HL-60 (cell line): ENCODE data around the gene MCUB.

Experiments
- SPI1 ChIP-seq: IDR thresholded peaks from 2 replicates; pipeline ENCODE4 v1.6.1; 2012; ENCODE audit warnings: low read depth, mild to moderate bottlenecking, borderline replicate concordance
- TF ChIP-seq, protein P1 (sequence below): IDR thresholded peaks from one replicate; pipeline ENCODE4 v1.5.1; 2011; ENCODE audit warnings: low read length, control low read depth, inconsistent platforms; ENCODE audit not compliant: insufficient read depth

DNA sequence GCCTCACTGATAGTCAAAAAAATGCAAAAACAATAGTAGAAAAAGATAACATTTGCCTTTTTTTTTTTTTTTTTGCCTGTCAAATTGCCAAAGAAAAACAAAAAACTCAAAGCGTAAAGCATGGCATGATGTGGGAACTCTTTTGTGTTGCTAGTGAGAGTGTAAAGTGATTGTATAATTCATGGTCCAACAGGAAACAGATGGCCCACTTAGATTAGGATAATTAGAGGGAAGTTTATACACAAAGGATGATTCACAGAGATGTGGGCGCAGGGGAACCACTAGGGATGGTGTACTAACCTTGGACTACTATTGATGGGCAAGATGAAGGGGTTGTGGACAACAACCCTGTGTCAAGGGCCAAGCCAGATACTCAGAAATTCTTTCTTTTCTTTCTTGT, 16.4 kb downstream of the MCUB start:
- TF ChIP-seq, protein P1, sequence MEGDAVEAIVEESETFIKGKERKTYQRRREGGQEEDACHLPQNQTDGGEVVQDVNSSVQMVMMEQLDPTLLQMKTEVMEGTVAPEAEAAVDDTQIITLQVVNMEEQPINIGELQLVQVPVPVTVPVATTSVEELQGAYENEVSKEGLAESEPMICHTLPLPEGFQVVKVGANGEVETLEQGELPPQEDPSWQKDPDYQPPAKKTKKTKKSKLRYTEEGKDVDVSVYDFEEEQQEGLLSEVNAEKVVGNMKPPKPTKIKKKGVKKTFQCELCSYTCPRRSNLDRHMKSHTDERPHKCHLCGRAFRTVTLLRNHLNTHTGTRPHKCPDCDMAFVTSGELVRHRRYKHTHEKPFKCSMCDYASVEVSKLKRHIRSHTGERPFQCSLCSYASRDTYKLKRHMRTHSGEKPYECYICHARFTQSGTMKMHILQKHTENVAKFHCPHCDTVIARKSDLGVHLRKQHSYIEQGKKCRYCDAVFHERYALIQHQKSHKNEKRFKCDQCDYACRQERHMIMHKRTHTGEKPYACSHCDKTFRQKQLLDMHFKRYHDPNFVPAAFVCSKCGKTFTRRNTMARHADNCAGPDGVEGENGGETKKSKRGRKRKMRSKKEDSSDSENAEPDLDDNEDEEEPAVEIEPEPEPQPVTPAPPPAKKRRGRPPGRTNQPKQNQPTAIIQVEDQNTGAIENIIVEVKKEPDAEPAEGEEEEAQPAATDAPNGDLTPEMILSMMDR: no peak
- TF ChIP-seq SPI1: no peak
